A172 (cell line): ENCODE measurements around the gene EXPH5. TPM values are rescaled to one million over a fixed set of nuclear protein-coding genes. Genes with fewer than 3 reads are reported as not detected.
"Not testable (repeated sequence)": the region's sequence is repeated elsewhere in the genome, so short reads cannot be mapped to it uniquely, and the experiment has no call there.

ENCODE experiments used
- DNase-seq: peaks from one replicate; pipeline ENCODE4 v3.0.0-alpha.2; 2015; ENCODE audit warnings: low spot score
- total RNA-seq: library from RNA; depleted of rRNA; stranded (reverse); fragments of >200 nt; shearing (Covaris generic); gene quantifications from 2 replicates; pipeline ENCODE4 v1.2.3, GENCODE V29; 2014; rRNA removed

EXPH5 gene, protein sequence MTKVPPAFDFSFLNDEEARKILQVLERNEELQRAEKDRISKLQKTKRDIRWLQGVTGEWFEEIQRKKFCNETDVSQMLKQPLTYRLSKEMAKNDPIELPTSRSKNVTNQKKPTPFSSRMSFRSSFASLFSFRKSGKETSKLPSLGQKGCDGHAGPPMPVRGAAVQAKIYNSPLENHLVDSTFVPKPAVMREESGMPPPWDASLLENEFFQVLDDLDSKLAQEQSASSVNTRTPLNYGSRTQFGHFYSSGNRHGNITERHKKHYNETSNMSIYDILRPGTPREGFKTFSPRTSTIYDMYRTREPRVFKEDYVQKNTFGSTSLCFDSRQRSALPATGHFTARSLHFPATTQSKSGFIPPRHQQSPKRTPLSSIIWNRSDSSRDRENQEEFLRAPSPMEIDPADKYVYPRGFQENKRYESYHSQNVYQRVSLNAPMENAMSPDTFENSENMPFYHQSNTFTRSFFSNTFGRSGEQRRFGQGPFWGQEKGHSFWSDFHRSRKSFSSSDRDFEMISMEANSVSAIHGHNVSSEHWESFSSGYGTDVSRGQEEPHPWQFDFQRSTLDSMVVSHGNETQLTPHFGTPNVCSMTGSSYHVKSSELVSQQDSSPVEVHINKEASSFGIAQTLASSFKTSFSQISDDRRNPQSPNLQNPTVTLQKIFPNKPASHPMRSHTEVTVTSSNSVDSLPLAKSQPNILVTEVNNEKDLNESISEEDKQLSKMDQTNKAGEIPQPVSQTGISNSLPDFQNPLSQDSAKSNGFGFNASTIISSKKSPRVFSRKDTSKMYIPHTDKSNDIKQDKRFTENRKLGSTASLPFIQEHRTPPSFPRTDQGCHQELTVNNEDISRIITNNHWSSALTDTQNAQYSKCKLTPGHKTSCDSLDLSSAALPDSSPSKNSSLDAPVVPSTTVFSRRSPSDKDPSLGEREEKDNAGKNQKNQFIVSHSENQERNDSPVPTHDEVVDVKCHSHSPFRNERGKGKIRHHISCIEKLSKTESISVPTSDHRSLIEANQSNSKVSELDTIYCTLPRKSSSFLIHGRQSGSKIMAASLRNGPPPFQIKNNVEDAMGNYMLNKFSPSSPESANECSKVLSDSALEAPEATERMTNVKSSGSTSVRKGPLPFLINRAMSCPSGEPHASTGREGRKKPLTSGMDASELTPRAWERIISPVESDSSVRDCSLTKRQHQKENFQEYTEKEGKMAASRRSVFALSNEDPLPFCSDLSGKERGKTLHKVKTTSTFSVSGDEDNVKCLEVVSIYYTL (N-terminal part only)
- total RNA-seq = 1.3 and 2.3 TPM in 2 replicates

GRCh38 chr11:108593214-108593922, at the start of gene EXPH5:
Gene EXPH5, minus strand, starts transcription at chr11:108593768. Its CDS starts 232 bp downstream, at chr11:108593536.
- DNase-seq = peak; percentile 82

GRCh38 chr11:108641752-108642151, 48.2 kb upstream of the EXPH5 start:
- DNase-seq = not testable (repeated sequence)

DNA sequence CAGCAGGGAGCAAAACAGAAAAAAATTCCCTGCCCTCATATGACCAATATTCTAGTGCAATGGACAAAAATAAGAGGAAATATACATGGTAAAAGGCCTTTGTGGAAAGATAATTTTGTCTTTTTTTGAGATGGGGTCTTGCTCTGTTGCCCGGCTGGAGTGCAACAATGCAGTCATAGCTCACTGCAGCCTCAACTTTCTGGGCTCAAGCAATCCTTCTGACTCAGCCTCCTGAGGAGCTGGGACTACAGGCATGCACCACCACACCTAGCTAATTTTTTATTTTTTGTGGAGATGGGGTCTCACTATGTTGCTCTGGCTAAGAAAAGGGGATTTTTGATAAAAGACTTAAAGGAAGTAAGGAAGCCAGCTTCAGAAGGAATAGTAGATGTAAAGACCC, 45.6 kb upstream of the EXPH5 start:
- no peak for DNase-seq

- no peak for DNase-seq
Measured at GRCh38 chr11:108636222-108636621, 42.7 kb upstream of the EXPH5 start.

- DNase-seq = no peak
Measured at GRCh38 chr11:108635106-108635505, 41.5 kb upstream of the EXPH5 start.

DNA sequence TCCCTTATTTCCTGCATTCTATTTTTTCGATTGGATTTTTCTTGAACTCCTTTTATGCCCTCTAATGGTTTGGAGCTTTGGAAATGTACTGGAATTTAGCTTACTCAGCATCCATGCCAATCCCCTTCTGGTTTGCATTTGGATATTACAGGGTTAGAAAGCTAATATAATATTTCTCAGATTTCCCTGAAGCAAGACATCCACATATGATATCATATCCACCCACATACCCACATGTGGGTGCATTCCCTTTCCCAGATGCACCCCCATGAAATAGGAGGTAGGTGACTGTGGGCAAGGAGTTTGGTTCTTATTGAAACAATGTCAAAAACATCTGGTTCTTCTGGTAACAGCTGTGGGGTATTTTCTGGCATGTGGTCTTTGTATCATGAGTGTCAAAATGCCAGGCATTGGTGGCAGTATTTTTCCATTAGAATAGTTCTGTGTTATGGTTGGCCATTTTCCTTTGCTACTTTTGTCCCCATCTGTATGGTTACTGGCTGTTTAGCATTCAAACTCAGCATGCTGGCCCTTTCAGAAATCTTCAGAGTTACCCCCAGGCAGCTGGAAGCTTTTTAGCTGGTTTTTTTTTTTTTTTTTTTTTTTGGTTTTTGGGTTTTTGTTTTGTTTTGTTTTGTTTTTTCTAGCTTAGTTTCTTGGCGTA, 38.6 kb upstream of the EXPH5 start:
- DNase-seq = no peak

GRCh38 chr11:108629274-108629673, 35.7 kb upstream of the EXPH5 start:
- no peak for DNase-seq

- no peak for DNase-seq
Measured at GRCh38 chr11:108628812-108629211, 35.2 kb upstream of the EXPH5 start.

DNA sequence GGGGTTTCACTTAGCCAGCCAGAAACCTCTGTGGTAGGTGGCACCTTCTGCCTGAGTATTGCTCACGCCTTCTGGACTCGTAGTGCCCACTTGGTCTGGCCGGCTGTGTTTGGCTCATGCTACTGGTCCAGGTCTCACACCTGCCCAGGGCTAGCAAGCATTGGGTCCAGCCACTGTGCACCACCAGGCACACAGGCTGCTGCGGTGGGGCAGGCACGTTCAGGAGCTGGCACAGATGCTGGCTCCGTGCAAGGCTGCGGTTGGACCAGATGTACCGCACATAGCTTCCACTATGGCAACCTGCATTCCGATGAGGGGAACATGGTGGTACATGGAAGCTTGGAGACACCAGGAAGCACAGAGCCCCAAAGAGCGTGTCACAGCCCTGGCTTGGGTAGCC, 34.8 kb upstream of the EXPH5 start:
- DNase-seq = no peak

DNA sequence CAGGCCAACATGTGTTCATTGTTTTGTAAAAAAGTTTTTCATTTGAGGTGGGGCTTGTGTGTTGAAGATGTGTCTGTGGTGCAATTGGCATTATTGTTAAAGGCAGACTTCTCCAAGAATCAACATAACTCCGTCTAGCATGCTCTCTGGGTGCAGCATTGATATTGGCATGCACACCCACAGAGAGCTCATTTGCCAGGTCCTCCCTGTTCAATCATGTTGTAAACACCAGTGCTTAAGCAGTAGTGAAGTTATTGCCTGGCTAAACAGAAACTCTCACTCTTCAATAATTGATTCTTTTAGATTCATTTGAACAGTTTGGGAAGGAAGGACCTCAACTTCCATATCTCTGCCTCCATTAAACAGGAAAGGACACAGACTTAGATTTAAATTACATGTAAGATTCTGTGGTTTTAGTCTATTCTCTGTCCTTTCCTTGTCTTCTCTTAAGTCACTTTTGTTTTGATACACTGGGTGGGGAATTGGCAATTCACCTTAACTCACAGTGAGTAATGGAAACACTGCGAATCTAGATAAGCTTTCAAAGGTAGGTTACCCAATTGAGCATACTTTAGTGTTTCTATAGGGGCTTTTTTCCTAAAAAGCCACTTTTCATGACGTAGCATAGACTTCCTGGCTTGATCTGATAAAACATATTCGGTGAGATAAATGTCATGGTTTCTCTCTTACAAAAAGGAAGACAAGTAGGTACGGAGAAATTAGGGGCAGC, 30.8 kb upstream of the EXPH5 start:
- DNase-seq = no peak

DNA sequence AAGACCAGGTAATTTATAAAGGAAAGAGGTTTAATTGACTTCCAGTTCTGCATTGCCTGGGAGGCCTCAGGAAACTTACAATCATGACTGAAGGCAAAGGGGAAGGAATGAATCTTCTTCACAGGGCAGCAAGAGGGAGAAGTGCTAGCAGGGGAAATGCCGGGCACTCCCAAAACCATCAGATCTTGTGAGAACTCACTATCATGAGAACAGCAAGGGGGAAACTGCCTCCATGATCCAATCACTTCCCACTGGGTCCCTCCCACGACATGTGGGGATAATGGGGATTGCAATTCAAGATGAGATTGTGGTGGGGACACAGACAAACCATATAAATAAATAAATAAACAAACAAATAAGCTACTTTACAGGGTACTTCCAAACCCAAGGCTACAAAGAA, 28.8 kb upstream of the EXPH5 start:
- DNase-seq = no peak

DNA sequence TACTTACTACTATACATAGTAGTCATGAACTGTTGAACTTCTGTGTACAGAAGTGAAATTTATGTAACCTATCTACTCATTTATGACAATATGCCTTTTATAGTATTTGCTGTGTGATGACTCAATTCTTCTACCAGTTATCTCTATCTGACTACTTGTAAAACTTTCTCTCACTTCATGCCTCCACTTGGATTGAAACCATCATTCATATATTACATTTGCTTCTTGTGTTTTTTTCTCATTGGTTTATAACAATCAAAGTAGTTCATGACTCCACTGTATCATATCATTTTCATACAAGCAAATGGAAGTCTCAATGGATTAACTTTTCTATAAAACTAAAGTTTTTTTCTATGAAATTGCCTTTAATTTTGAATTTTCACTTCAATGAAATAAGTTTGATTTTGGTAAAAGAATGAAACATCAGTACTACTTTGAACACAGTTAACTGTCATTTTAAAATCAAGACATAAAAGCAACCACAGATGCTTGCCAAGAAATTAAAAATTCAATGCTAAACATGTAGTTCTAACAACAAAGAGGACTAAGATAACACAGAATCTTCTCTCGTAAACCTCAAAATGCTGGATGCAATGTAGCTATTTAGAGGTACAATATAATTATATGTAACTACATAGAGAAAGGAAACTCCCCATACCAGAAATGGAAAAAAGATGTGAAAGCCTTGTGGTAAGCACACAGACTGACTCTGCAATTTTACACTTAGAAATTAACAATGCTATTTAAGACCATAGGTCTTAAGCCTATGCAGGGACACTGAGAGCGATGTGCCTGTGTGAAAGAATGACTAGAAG, 27.6 kb upstream of the EXPH5 start:
- peak; percentile 17 for DNase-seq

GRCh38 chr11:108618529-108618928, 25.0 kb upstream of the EXPH5 start:
- DNase-seq = no peak

DNA sequence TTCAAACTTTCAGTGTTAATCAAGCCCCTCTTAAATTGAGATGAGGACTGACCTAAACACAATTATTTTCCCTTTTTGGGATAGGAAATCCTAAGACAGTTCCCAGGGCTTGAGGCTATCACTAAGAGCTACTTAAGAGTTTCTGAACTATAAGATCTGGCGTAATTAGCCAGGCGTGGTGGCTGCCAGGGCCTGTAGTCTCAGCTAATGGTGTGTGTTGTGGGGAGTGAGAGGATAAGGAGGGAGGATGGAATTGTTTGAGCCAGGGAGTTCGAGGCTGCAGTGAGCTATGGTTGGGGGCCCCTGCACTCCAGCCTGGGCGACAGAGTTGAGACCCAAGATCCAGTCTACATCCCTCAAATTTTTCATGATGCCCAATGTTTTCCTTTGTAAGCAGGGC, 23.5 kb upstream of the EXPH5 start:
- DNase-seq = no peak

- DNase-seq = peak; percentile 93
Measured at GRCh38 chr11:108616549-108616948, 23.0 kb upstream of the EXPH5 start.

GRCh38 chr11:108614086-108614485, 20.5 kb upstream of the EXPH5 start:
- DNase-seq = no peak

GRCh38 chr11:108609682-108610081, 16.1 kb upstream of the EXPH5 start:
- peak; percentile 78 for DNase-seq

DNA sequence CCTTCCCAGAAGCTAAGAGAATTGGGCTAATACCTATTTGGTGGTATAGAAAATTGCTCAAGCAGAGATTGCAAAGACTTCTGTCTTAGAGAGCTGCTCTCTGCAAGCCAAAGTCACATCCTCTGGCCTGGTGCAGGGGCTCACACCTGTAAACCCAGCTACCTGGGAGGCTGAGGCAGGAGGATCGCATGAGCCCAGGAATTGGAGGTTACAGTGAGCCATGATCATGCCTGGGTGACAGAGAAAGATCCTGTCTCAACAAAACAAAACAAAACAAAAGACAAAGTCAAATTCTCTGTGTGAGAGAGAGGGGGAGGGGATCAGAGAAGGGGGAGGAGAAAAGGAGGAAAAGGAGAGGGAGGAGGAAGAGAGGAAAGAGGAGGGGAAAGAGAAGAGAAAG, 15.0 kb upstream of the EXPH5 start:
- DNase-seq = no peak

DNA sequence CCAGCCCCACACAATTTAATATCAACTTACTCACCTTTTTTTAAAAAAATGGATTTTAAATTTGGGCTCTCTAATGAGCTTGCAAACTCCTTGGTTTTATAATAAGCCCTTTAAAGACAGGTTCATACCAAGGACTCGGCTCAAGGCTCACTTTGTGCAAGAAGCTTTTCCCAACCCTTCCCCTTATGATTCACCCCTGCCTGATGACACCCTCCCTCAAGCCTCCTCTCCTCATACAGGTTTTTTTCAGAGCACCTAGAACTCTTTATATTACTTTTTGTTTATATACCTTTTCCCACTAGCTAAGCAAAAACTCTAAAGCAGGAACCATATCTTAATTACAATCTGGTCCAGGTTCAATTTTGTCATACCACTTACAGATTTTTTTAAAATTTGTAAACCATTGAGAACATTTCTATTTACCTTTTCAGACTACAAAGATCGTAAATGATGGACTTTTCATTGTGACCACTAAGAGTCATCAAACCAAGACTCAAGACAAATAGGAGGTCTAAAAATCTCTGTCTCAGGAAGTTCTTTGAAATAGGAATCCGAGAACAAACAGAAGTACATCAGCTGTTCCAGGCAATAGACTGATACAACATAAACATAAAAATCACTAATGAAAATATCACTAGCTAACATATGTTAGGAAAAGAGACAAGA, 13.1 kb upstream of the EXPH5 start:
- no peak for DNase-seq
